Endothelial cell (in vitro differentiated cells): ENCODE results near the gene ATP2B1. TPM values are rescaled to one million over a fixed set of nuclear protein-coding genes. Genes with fewer than 3 reads are reported as not detected.

Experiments
- DNase-seq: peaks from one replicate; pipeline ENCODE4 v3.0.0; 2021; ENCODE audit warnings: low spot score
- H3K27ac Mint-ChIP-seq: one replicate; pipeline ENCODE4 v1.8.0; 2021; ENCODE audit warnings: mixed read lengths, inconsistent platforms; ENCODE audit not compliant: unreplicated experiment
- H3K27me3 Mint-ChIP-seq: one replicate; pipeline ENCODE4 v1.8.0; 2021; ENCODE audit warnings: mild to moderate bottlenecking, moderate library complexity, mixed read lengths, inconsistent platforms; ENCODE audit not compliant: unreplicated experiment
- H3K36me3 Mint-ChIP-seq: one replicate; pipeline ENCODE4 v1.8.0; 2021; ENCODE audit warnings: mild to moderate bottlenecking, low read depth, mixed read lengths, inconsistent platforms; ENCODE audit not compliant: unreplicated experiment
- H3K4me1 Mint-ChIP-seq: one replicate; pipeline ENCODE4 v1.8.0; 2021; ENCODE audit warnings: mild to moderate bottlenecking, mixed read lengths, inconsistent platforms; ENCODE audit not compliant: unreplicated experiment
- H3K4me3 Mint-ChIP-seq: one replicate; pipeline ENCODE4 v1.8.0; 2021; ENCODE audit warnings: mild to moderate bottlenecking, mixed read lengths, inconsistent platforms; ENCODE audit not compliant: unreplicated experiment
- H3K9me3 Mint-ChIP-seq: one replicate; pipeline ENCODE4 v1.8.0; 2021; ENCODE audit warnings: mixed read lengths, inconsistent platforms; ENCODE audit not compliant: unreplicated experiment
- CTCF ChIP-seq: fragments of 200-600 bp; sonication (generic); IDR thresholded peaks from one replicate; pipeline ENCODE4 v1.5.0; 2021; ENCODE audit warnings: antibody characterized with exemption; ENCODE audit not compliant: unreplicated experiment
- total RNA-seq: library from RNA; stranded (reverse); fragmentation: NEBNext Ultra II Directional; extraction: Animal tissue kit (Norgen Biotek cat#: 25700); gene quantifications from one replicate; pipeline ENCODE4 v1.2.1, GENCODE V29; 2021; ENCODE audit not compliant: unreplicated experiment

Gene ATP2B1
- total RNA-seq, 1 donor from 2014 or later: 33.0 TPM

GRCh38 chr12:89740943-89741342, 32.3 kb upstream of the ATP2B1 start:
- Mint-ChIP-seq H3K27me3 (no peaks in the 10 kb centered on the region), H3K9me3 (no peaks in the 10 kb centered on the region), H3K36me3 (no peaks in the 10 kb centered on the region), H3K27ac (no peak overlapping the region), H3K4me1 (no peaks in the 10 kb centered on the region), H3K4me3 (no peak overlapping the region)
- no peak for TF ChIP-seq CTCF
- DNase-seq: no peak

GRCh38 chr12:89736995-89737394, 28.4 kb upstream of the ATP2B1 start:
- no peak overlapping the region for H3K27ac Mint-ChIP-seq
- no peaks in the 10 kb centered on the region for H3K4me1 Mint-ChIP-seq
- no peak for DNase-seq
- H3K9me3 Mint-ChIP-seq: no peaks in the 10 kb centered on the region
- TF ChIP-seq CTCF: no peak
- no peaks in the 10 kb centered on the region for H3K36me3 Mint-ChIP-seq
- H3K4me3 Mint-ChIP-seq: no peak overlapping the region
- H3K27me3 Mint-ChIP-seq: no peaks in the 10 kb centered on the region

GRCh38 chr12:89733579-89734201, 25.1 kb upstream of the ATP2B1 start:
- Mint-ChIP-seq H3K9me3 (no peaks in the 10 kb centered on the region), H3K27ac (no peak overlapping the region), H3K36me3 (no peaks in the 10 kb centered on the region), H3K4me3 (no peak overlapping the region), H3K4me1 (no peaks in the 10 kb centered on the region), H3K27me3 (no peaks in the 10 kb centered on the region)
- TF ChIP-seq CTCF: no peak
- DNase-seq: no peak

- Mint-ChIP-seq H3K27me3 (no peaks in the 10 kb centered on the region), H3K27ac (no peak overlapping the region), H3K9me3 (no peaks in the 10 kb centered on the region), H3K4me3 (no peak overlapping the region), H3K4me1 (no peaks in the 10 kb centered on the region), H3K36me3 (no peaks in the 10 kb centered on the region)
- no peak for DNase-seq
- TF ChIP-seq CTCF: no peak
Measured at GRCh38 chr12:89732522-89732921, 23.9 kb upstream of the ATP2B1 start.

- no peak for DNase-seq
- no peak for TF ChIP-seq CTCF
- no peak overlapping the region for H3K27ac Mint-ChIP-seq
- H3K27me3 Mint-ChIP-seq: no peaks in the 10 kb centered on the region
- H3K4me1 Mint-ChIP-seq: no peaks in the 10 kb centered on the region
- H3K9me3 Mint-ChIP-seq: no peaks in the 10 kb centered on the region
- H3K36me3 Mint-ChIP-seq: no peaks in the 10 kb centered on the region
- no peak overlapping the region for H3K4me3 Mint-ChIP-seq
Measured at GRCh38 chr12:89731614-89732013, 23.0 kb upstream of the ATP2B1 start.
